GM12878 (cell line): ENCODE data around the gene DCP1A. TPM values are rescaled to one million over a fixed set of nuclear protein-coding genes. Genes with fewer than 3 reads are reported as not detected.

ENCODE experiments used
- ATAC-seq: fragments of 200-7000 bp; cut with Tn5 transposase; 3 replicates; pipeline ENCODE4 v1.9.1; 2020; ENCODE audit warnings: mild to moderate bottlenecking, moderate library complexity
- BruUV-seq: library from RNA; stranded (reverse); fragments of 400-500 nt; replicated peaks from 2 replicates; lab custom pipeline; 2021; lab: Mats Ljungman, UMichigan
- CTCF ChIA-PET: fragments of 300-600 bp; sonication (Branson Sonifier 250); formaldehyde crosslinking; extraction: SDS; loops from one replicate; lab custom pipeline; 2021; ENCODE audit warnings: inconsistent platforms; lab: Yijun Ruan, JAX
- POLR2A ChIA-PET: fragments of 350-600 bp; formaldehyde crosslinking; extraction: SDS; loops from one replicate; lab custom pipeline; 2021; ENCODE audit warnings: inconsistent platforms; lab: Charles Lee
- RAD21 ChIA-PET: fragments of 300-600 bp; sonication (Branson Sonifier 250); formaldehyde crosslinking; loops from one replicate; lab custom pipeline; 2023; ENCODE audit warnings: antibody characterized with exemption; ENCODE audit not compliant: unreplicated experiment; lab: Charles Lee
- SMC1A ChIA-PET: fragments of 300-600 bp; sonication (Branson Sonifier 250); formaldehyde crosslinking; loops from one replicate; lab custom pipeline; 2023; ENCODE audit not compliant: unreplicated experiment, uncharacterized antibody; lab: Charles Lee
- DNase-seq: peaks from one replicate; pipeline ENCODE4 v3.0.0-alpha.2; 2011; ENCODE audit warnings: low read depth, low spot score
- FAIRE-seq: peaks from 3 replicates; lab custom pipeline; 2011; peaks lifted over from hg19 to GRCh38; lab: Jason Lieb, UNC
- H2AFZ ChIP-seq: 2 replicates; pipeline ENCODE4 v1.6.0; 2011; ENCODE audit warnings: low read depth, low read length, control low read depth; ENCODE audit not compliant: control insufficient read depth
- H3K27ac ChIP-seq: 2 replicates; pipeline ENCODE4 v1.5.1; 2011; ENCODE audit warnings: control low read depth; ENCODE audit not compliant: control insufficient read depth, insufficient read depth
- H3K27me3 ChIP-seq, 2 experiments: replicated peaks in 1 of 2; 2 replicates each; pipeline versions ENCODE4 v1.6.0 to v1.6.1; 2011; ENCODE audit warnings: low read length in 1 of 2; ENCODE audit not compliant: control insufficient read depth in 2 of 2, insufficient read depth in 2 of 2
- H3K36me3 ChIP-seq, 2 experiments: 2 replicates each; pipeline ENCODE4 v1.5.1; 2011; ENCODE audit warnings: low read length in 1 of 2; ENCODE audit not compliant: control insufficient read depth in 2 of 2, insufficient read depth in 2 of 2
- H3K4me1 ChIP-seq: 2 replicates; pipeline ENCODE4 v1.6.1; 2011; ENCODE audit warnings: mild to moderate bottlenecking, low read length, moderate library complexity, mixed read lengths; ENCODE audit not compliant: control insufficient read depth, insufficient read depth
- H3K4me2 ChIP-seq: 2 replicates; pipeline ENCODE4 v1.6.0; 2011; ENCODE audit warnings: control low read depth; ENCODE audit not compliant: control insufficient read depth, insufficient read depth
- H3K4me3 ChIP-seq: fragments of 200-600 bp; sonication (generic); 2 replicates; pipeline ENCODE4 v1.5.1; 2016
- H3K79me2 ChIP-seq: 2 replicates; pipeline ENCODE4 v1.6.0; 2011; ENCODE audit warnings: low read length; ENCODE audit not compliant: control insufficient read depth, insufficient read depth
- H3K9ac ChIP-seq: 2 replicates; pipeline ENCODE4 v1.8.0; 2011; ENCODE audit warnings: low read length, control low read depth, mixed read lengths; ENCODE audit not compliant: control insufficient read depth, insufficient read depth
- H3K9me3 ChIP-seq: replicated peaks from 3 replicates; pipeline ENCODE4 v1.5.1; 2011; ENCODE audit warnings: mild to moderate bottlenecking, low read length; ENCODE audit not compliant: control insufficient read depth, insufficient read depth
- H4K20me1 ChIP-seq: 2 replicates; pipeline ENCODE4 v1.6.0; 2011; ENCODE audit not compliant: control insufficient read depth, insufficient read depth
- EED ChIP-seq: sonication (generic); IDR thresholded peaks from 2 replicates; pipeline ENCODE4 v1.6.1; 2016; ENCODE audit warnings: antibody characterized with exemption, low read depth
- HCFC1 ChIP-seq: fragments of 150-350 bp; IDR thresholded peaks from 2 replicates; pipeline ENCODE4 v1.6.1; 2014; ENCODE audit warnings: low read length
- POLR2AphosphoS5 ChIP-seq: IDR thresholded peaks from 2 replicates; pipeline ENCODE4 v1.6.1; 2011; ENCODE audit warnings: mild to moderate bottlenecking, low read length, inconsistent platforms
- TCF7 ChIP-seq: IDR thresholded peaks from 2 replicates; pipeline ENCODE4 v1.6.1; 2014; ENCODE audit warnings: antibody characterized with exemption, borderline replicate concordance
- ZNF207 ChIP-seq: fragments of 450-650 bp; IDR thresholded peaks from 2 replicates; pipeline ENCODE4 v1.6.1; 2014; ENCODE audit warnings: antibody characterized with exemption, mild to moderate bottlenecking, borderline replicate concordance
- WGBS: methylation state at CpG from one replicate; pipeline ENCODE4 v1.1.6; 2016; ENCODE audit warnings: low lambda C conversion rate; ENCODE audit not compliant: insufficient replicate concordance, insufficient coverage; ENCODE audit errors: missing lambda C conversion rate; 5-methylcytosine and 5-hydroxymethylcytosine counted together
- in situ Hi-C: fragments of 300-500 bp; cut with MboI; formaldehyde crosslinking; loops from 9 replicates; pipeline ENCODE4 v1.14.3; 2018; ENCODE audit warnings: mixed read lengths
- intact Hi-C: fragments of 100-400 bp; cut with micrococcal nuclease; formaldehyde crosslinking; loops from one replicate; pipeline ENCODE4 v1.14.2; 2022; ENCODE audit not compliant: unreplicated experiment
- polyA plus RNA-seq, 11 experiments: library from polyadenylated mRNA; depleted of rRNA in 4 of 11; unstranded in 6 of 11; stranded (reverse) in 5 of 11; fragments of >200 nt; fragmentation: Nextera tagmentation in 4 of 11; fragmentation: Illumina TruSeq in 1 of 11; extraction: Ambion mirVana in 4 of 11; extraction: Trizol in 1 of 11; gene quantifications; 1 replicate in 1 of 11; 2 replicates in 10 of 11; pipeline versions ENCODE4 v1.2.1 to v1.2.3, GENCODE V29; 2011 to 2016; ENCODE audit warnings: inconsistent platforms in 2 of 11, missing spikeins in 2 of 11, low read depth in 1 of 11
- total RNA-seq, 4 experiments: library from RNA; depleted of rRNA in 3 of 4; stranded (reverse); fragments of >200 nt in 3 of 4; fragmentation: Illumina TruSeq in 1 of 4; extraction: Trizol in 1 of 4; gene quantifications; 2 replicates each; pipeline versions ENCODE4 v1.2.1 to v1.2.3, GENCODE V29; 2013 to 2021
- TF ChIP-seq, protein P1 (sequence below): IDR thresholded peaks from 2 replicates; pipeline ENCODE4 v1.6.1; 2011; ENCODE audit warnings: low read depth, mild to moderate bottlenecking, low read length, moderate library complexity, borderline replicate concordance; ENCODE audit errors: extremely low read depth

The DCP1A gene
- total and polyA plus RNA-seq, 10 of the 15 experiments (the other 5 are each of a cell fraction or from before 2014, with no cell fraction given), result 12.5 to 34.6 (median 16.3) TPM

DNA sequence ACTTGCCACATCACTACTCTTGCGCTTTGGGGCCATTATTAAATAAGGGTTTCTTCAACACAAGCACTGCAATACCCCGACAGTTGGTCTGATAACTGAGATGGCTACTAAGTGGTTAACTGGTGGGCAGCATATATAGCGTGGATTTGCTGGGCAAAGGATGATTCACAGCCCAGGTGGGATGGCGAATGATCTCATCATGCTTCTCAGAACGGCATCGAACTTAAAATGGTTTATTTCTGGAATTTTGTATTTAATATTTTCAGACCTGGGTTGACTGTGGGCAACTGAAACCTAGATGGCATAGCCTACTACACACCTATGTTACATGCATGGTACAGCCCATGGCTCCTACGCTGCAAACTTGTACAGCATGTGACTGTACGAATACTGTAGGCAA lies 64.8 kb downstream of the DCP1A start:
- POLR2A ChIA-PET, result no interaction called here
- Histone ChIP-seq H3K27ac (no peak overlapping the region), H3K79me2 (no peaks in the 10 kb centered on the region), H4K20me1 (no peaks in the 10 kb centered on the region), H3K9ac (no peak overlapping the region), H3K36me3 (peaks cover 0 to 22% of the 10 kb centered on the region in 2 experiments; a peak in 3 of 4 replicates), H2AFZ (no peak overlapping the region), H3K4me3 (no peak overlapping the region), H3K4me2 (no peak overlapping the region), H3K27me3 (no peaks in the 10 kb centered on the region), H3K9me3 (no peaks in the 10 kb centered on the region), H3K4me1 (no peaks in the 10 kb centered on the region)
- ATAC-seq (no peak), DNase-seq (no peak), FAIRE-seq (no peak)
- no TSS peak for BruUV-seq
- SMC1A ChIA-PET, result no interaction called here
- intact Hi-C loops, result no loop called here
- TF ChIP-seq, protein P1, sequence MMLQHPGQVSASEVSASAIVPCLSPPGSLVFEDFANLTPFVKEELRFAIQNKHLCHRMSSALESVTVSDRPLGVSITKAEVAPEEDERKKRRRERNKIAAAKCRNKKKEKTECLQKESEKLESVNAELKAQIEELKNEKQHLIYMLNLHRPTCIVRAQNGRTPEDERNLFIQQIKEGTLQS, result no peak
- no peak for TF ChIP-seq HCFC1
- no peak for TF ChIP-seq POLR2AphosphoS5
- CTCF ChIA-PET, result no interaction called here
- RAD21 ChIA-PET, result no interaction called here
- WGBS, result 97% methylated on average over 8 of the region's 8 CpGs
- in situ Hi-C loops, result no loop called here

DNA sequence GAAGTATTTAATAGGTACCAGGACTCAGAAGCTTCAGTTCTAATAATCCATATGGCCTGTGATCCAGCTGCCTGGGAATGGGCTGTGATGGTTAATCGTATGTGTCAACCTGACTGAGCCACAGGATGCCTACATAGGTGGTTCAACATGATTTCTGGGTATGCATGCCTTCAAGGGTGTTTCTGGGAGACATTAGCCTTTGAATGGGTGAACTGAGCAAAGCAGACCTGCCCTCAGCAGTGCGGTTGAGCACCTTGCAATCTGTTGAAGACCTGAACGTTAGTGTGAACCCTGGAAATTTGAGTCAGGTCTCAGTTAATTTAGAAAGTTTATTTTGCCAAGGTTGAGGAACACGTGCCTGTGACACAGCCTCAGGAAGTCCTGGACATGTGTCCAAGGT lies 68.7 kb downstream of the DCP1A start:
- RAD21 ChIA-PET, result no interaction called here
- Histone ChIP-seq H3K4me1 (no peaks in the 10 kb centered on the region), H3K79me2 (no peaks in the 10 kb centered on the region), H3K27ac (no peak overlapping the region), H3K27me3 (no peaks in the 10 kb centered on the region), H2AFZ (no peak overlapping the region), H3K9ac (no peak overlapping the region), H3K4me3 (no peak overlapping the region), H3K36me3 (no peaks in the 10 kb centered on the region; a peak in 1 of 4 replicates), H4K20me1 (no peaks in the 10 kb centered on the region), H3K4me2 (no peak overlapping the region), H3K9me3 (no peaks in the 10 kb centered on the region)
- POLR2A ChIA-PET, result interaction anchor here (0.6 kb wide), 1 partner anchor 52 kb away, joined by 6 read pairs; no protein-coding TSS in a partner anchor
- SMC1A ChIA-PET, result no interaction called here
- intact Hi-C loops, result no loop called here
- no peak for FAIRE-seq
- no peak for ATAC-seq
- BruUV-seq, result no TSS peak
- no peak for TF ChIP-seq ZNF207
- no peak for TF ChIP-seq TCF7
- no peak for TF ChIP-seq EED
- 76% methylated on average over 4 of the region's 4 CpGs for WGBS
- CTCF ChIA-PET, result no interaction called here
- no peak for DNase-seq
- in situ Hi-C loops, result no loop called here
